HEK293 (cell line): ENCODE measurements around the gene PPP6C.

Source experiments
- KLF9 ChIP-seq: fragments of 450-650 bp; formaldehyde crosslinking; IDR thresholded peaks from 2 replicates; pipeline ENCODE4 v1.5.1; 2016; ENCODE audit warnings: missing biosample characterization, missing genetic modification characterization, low read depth
- PATZ1 ChIP-seq: fragments of 450-650 bp; formaldehyde crosslinking; IDR thresholded peaks from 2 replicates; pipeline ENCODE4 v1.5.1; 2016; ENCODE audit warnings: missing biosample characterization, missing genetic modification characterization
- SP2 ChIP-seq: fragments of 450-650 bp; formaldehyde crosslinking; IDR thresholded peaks from 2 replicates; pipeline ENCODE4 v1.5.1; 2016; ENCODE audit warnings: missing biosample characterization, missing genetic modification characterization
- ZNF112 ChIP-seq: fragments of 450-650 bp; formaldehyde crosslinking; IDR thresholded peaks from 2 replicates; pipeline ENCODE4 v1.5.0; 2017; ENCODE audit warnings: missing biosample characterization, missing genetic modification characterization

- TF ChIP-seq KLF9 (tag by site-specific recombination): no peak
- no peak for TF ChIP-seq PATZ1 (tag by site-specific recombination)
- TF ChIP-seq SP2 (tag by site-specific recombination): no peak
- TF ChIP-seq ZNF112 (tag by site-specific recombination): no peak
Observed at GRCh38 chr9:125125523-125125922, 64.1 kb downstream of the PPP6C start.
